LNCAP (cell line): ENCODE data around the gene NCS1.
A peak's percentile ranks its signal among the peaks of the same experiment; 100 is the strongest.

Experiments used
- CTCF ChIP-seq: fragments of 450-650 bp; IDR thresholded peaks from 2 replicates; pipeline ENCODE4 v1.5.1; 2017; ENCODE audit warnings: mild to moderate bottlenecking

The NCS1 gene

GRCh38 chr9:130239741-130240241 lies 67.6 kb downstream of the NCS1 start:
- no peak for TF ChIP-seq CTCF

- no peak for TF ChIP-seq CTCF
These were observed 68.4 kb downstream of the NCS1 start for GRCh38 chr9:130240410-130241197.

- TF ChIP-seq CTCF = no peak
These were observed 69.0 kb downstream of the NCS1 start for GRCh38 chr9:130241198-130241535.

- TF ChIP-seq CTCF = no peak
These were observed 70.2 kb downstream of the NCS1 start for GRCh38 chr9:130242270-130243014.

GRCh38 chr9:130243015-130243881 lies 71.0 kb downstream of the NCS1 start:
- TF ChIP-seq CTCF = peak; percentile 92

- no peak for TF ChIP-seq CTCF
These were observed 71.6 kb downstream of the NCS1 start for GRCh38 chr9:130243882-130244170.

- TF ChIP-seq CTCF = no peak
These were observed 72.5 kb downstream of the NCS1 start for GRCh38 chr9:130244548-130245165.
